Effector memory CD4-positive, alpha-beta T cell (primary cell): ENCODE results near the gene PRUNE2.

Source experiments
- DNase-seq, 3 donors: peaks; one replicate each; pipeline ENCODE4 v3.0.0-alpha.2; 2020
- H3K27ac ChIP-seq: 2 replicates; pipeline ENCODE4 v1.7.0; 2013; ENCODE audit warnings: mild to moderate bottlenecking, low read length, moderate library complexity; ENCODE audit not compliant: insufficient read depth, poor library complexity, severe bottlenecking
- H3K27me3 ChIP-seq: replicated peaks from 2 replicates; pipeline ENCODE4 v1.7.0; 2013; ENCODE audit warnings: mild to moderate bottlenecking, low read length; ENCODE audit not compliant: insufficient read depth, control insufficient read depth, poor library complexity, severe bottlenecking
- H3K36me3 ChIP-seq: 2 replicates; pipeline ENCODE4 v1.7.0; 2013; ENCODE audit warnings: mild to moderate bottlenecking, low read length, moderate library complexity; ENCODE audit not compliant: control insufficient read depth, insufficient read depth
- H3K4me1 ChIP-seq: 2 replicates; pipeline ENCODE4 v1.7.0; 2013; ENCODE audit warnings: low read length, mild to moderate bottlenecking; ENCODE audit not compliant: control insufficient read depth, insufficient read depth, poor library complexity, severe bottlenecking
- H3K4me3 ChIP-seq: 2 replicates; pipeline ENCODE4 v1.7.0; 2013; ENCODE audit warnings: low read length, low read depth, mild to moderate bottlenecking; ENCODE audit not compliant: insufficient read depth, poor library complexity, severe bottlenecking
- H3K9me3 ChIP-seq: 2 replicates; pipeline ENCODE4 v1.7.0; 2013; ENCODE audit warnings: mild to moderate bottlenecking, low read length, moderate library complexity; ENCODE audit not compliant: control insufficient read depth

Gene PRUNE2

DNA sequence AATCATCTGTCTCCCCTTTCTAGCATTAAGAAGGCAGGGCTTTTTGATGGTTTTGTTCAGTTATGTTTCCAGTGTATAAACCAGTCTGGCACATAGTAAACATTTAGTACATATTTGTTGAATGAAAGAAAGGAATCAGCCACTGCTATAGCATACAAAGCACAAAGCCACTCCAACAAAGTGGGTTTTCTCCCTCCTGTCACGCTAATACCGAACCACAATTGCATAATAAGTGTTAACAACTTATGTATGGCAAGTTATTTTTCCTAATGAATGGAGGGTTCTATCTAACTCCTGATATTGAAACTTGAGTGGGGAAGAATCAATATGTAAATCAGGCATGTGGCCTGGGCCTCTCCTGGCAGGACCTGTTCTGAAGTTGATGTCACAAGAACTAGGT lies 53.9 kb downstream of the PRUNE2 start:
- Histone ChIP-seq H3K27me3 (no peaks in the 10 kb centered on the region), H3K36me3 (no peaks in the 10 kb centered on the region), H3K4me3 (no peak overlapping the region), H3K27ac (no peak overlapping the region), H3K4me1 (no peaks in the 10 kb centered on the region), H3K9me3 (no peaks in the 10 kb centered on the region)
- DNase-seq, result no peak

DNA sequence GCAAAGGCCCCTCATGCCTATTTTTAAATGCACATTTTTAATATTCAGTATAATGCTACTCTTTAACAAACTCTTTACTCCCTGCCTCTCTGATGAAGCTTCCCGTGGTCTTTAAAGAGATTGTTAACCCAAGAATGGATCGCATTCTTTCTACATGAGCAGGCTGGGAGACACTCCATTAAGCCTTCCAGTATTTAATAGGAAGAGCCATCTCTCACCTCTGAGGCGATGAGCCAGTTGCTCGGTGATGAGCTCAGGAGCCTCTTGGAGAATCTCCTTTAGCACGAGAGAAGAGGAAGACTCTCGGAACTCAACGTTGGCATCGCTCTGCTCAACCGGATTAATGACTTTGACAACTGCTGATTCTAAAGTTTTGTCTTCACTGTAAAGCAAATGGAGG lies 59.6 kb downstream of the PRUNE2 start:
- Histone ChIP-seq H3K4me3 (no peak overlapping the region), H3K4me1 (no peaks in the 10 kb centered on the region), H3K27me3 (no peaks in the 10 kb centered on the region), H3K36me3 (no peaks in the 10 kb centered on the region), H3K9me3 (no peaks in the 10 kb centered on the region), H3K27ac (no peak overlapping the region)
- DNase-seq, result no peak

DNA sequence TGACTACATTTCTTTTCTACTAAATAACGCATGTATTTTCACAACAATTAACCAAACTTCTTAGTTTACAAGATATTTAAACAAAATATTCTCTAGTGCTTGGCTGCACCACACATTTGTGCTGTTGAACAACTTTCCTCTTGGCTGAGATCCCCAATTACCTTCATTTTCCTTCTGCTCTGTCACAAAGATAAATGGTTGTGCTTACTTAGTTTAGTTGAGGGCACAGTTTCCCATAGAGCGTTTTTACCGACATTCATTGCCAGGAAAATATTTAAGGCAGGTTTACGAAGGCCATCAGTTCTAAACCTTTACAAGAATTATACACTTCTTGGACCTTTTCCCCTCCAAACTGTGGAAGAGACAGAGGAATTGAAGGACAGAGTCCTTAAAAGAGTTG lies 60.7 kb downstream of the PRUNE2 start:
- Histone ChIP-seq H3K4me3 (no peak overlapping the region), H3K9me3 (no peaks in the 10 kb centered on the region), H3K36me3 (no peaks in the 10 kb centered on the region), H3K27me3 (no peaks in the 10 kb centered on the region), H3K27ac (no peak overlapping the region), H3K4me1 (no peaks in the 10 kb centered on the region)
- DNase-seq, result no peak

DNA sequence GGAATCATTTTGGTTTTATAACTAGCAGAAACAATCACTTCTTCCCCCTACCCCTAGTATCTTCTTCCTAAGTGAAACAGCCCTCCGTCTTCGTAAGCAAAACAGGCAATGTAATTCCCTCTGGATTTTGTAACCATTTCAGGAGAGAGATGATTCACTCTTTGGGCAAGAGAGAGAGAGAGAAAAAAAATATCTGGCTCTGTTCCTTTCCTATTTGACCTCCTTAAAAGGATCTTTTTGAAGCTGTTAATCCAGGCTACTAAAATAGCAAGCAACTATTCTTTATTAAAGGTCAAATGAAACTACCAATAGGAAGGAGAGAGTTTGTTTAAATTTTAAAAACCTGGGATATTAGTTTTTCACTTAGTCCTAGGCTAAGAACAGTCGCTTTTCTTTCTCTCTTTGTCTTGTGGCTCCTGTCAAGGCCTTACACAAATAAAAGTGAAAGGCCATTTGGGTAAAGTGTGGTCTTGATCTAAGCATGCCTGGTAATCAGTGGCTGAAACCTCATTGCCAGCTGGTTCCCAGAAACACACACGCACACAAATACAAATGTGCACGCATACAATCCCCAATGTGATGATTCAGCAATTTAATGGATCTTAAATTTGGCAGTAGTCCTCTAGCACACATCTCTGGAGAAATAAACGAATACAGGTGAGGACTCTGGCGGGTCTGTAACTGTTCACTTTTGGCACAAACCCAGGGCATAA lies 70.2 kb downstream of the PRUNE2 start:
- Histone ChIP-seq H3K4me1 (no peaks in the 10 kb centered on the region), H3K27me3 (no peaks in the 10 kb centered on the region), H3K36me3 (no peaks in the 10 kb centered on the region), H3K4me3 (no peak overlapping the region), H3K9me3 (no peaks in the 10 kb centered on the region), H3K27ac (no peak overlapping the region)
- no peak for DNase-seq

DNA sequence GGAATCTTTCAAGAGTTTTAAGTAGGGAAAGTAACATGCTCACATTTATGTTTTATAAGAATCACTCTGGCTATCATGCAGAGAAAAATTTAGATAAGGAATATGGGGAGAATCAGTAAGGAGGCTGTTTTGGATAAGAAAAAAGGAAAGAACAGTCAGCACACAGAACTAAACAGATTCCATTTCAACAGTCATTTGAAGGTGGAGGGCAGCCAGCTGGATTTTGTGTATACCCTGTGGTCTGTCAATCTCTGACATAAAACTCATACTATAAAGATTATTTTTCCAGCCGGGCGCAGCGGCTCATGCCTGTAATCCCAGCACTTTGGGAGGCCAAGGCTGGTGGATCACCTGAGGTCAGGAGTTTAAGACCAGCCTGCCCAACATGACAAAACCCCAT lies 77.5 kb downstream of the PRUNE2 start:
- Histone ChIP-seq H3K36me3 (no peaks in the 10 kb centered on the region), H3K4me3 (no peak overlapping the region), H3K9me3 (no peaks in the 10 kb centered on the region), H3K27me3 (no peaks in the 10 kb centered on the region), H3K4me1 (no peaks in the 10 kb centered on the region), H3K27ac (no peak overlapping the region)
- no peak for DNase-seq

- DNase-seq, result no peak
Observed at GRCh38 chr9:76827296-76828080, 78.4 kb downstream of the PRUNE2 start.

GRCh38 chr9:76820431-76820830 lies 85.5 kb downstream of the PRUNE2 start:
- DNase-seq, result no peak
- Histone ChIP-seq H3K36me3 (no peaks in the 10 kb centered on the region), H3K27ac (no peak overlapping the region)

More at GRCh38 chr9:76827296-76828080, 78.4 kb downstream of the PRUNE2 start:
- Histone ChIP-seq H3K9me3 (no peaks in the 10 kb centered on the region), H3K27ac (no peak overlapping the region), H3K27me3 (no peaks in the 10 kb centered on the region), H3K4me3 (no peak overlapping the region), H3K4me1 (no peaks in the 10 kb centered on the region), H3K36me3 (no peaks in the 10 kb centered on the region)

DNA sequence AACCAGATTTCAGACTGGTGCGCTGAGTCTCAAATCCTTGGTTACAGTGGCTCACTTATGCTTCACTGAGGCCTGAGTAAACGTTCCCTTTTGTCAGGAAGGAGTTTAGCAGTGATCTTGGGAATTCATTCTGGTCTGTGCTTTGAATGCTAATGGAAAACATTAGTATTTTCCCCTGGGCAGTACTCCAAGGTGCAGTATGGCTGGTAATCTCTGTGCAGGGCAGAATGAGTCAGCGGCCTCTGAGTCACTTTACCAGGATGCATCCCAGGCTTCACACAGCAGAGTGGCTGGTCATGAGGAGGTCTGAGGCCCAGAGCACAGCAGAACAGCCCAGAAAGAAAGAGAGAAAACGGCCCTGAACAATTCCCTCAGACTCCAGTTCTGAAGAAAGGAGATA lies 87.6 kb downstream of the PRUNE2 start:
- H3K27me3 ChIP-seq, result no peaks in the 10 kb centered on the region
- no peak for DNase-seq

More at GRCh38 chr9:76820431-76820830, 85.5 kb downstream of the PRUNE2 start:
- Histone ChIP-seq H3K27me3 (no peaks in the 10 kb centered on the region), H3K4me3 (no peak overlapping the region), H3K4me1 (no peaks in the 10 kb centered on the region), H3K9me3 (no peaks in the 10 kb centered on the region)

GRCh38 chr9:76817489-76817888 lies 88.4 kb downstream of the PRUNE2 start:
- Histone ChIP-seq H3K4me3 (no peak overlapping the region), H3K27me3 (no peaks in the 10 kb centered on the region), H3K36me3 (no peaks in the 10 kb centered on the region), H3K4me1 (no peaks in the 10 kb centered on the region), H3K9me3 (no peaks in the 10 kb centered on the region), H3K27ac (no peak overlapping the region)
- DNase-seq, result no peak

More for the DNA sequence above, 87.6 kb downstream of the PRUNE2 start:
- H3K9me3 ChIP-seq, result no peaks in the 10 kb centered on the region
- H3K36me3 ChIP-seq, result no peaks in the 10 kb centered on the region
- H3K4me1 ChIP-seq, result no peaks in the 10 kb centered on the region
- H3K27ac ChIP-seq, result no peak overlapping the region
- no peak overlapping the region for H3K4me3 ChIP-seq

DNA sequence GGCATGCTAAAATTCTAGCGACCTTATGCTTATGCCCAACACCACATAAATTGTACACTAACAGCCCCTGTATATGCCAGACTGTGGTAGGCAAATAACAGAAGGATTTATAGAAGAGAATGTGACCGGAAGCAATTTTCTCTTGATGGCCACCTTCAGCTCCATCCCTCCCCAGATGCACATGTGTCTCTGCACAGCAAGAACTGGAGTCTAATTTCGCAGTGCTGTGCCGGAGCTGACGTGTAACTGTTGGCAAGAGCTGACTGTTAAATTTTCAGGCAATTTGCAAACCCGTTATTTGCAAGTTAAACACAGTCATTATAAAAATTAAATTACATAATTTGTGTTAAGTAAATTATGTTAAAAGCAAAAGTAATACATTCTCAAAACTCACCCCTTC lies 93.3 kb downstream of the PRUNE2 start:
- DNase-seq, result no peak
- Histone ChIP-seq H3K36me3 (no peaks in the 10 kb centered on the region), H3K9me3 (no peaks in the 10 kb centered on the region), H3K27me3 (no peaks in the 10 kb centered on the region), H3K4me1 (no peaks in the 10 kb centered on the region), H3K27ac (no peak overlapping the region), H3K4me3 (no peak overlapping the region)
